HCT116 (cell line): ENCODE results near the gene KLF16.

Experiments used
- JUND ChIP-seq: IDR thresholded peaks from 2 replicates; pipeline ENCODE4 v1.6.1; 2012
- POLR2AphosphoS5 ChIP-seq: IDR thresholded peaks from 2 replicates; pipeline ENCODE4 v1.6.1; 2011; ENCODE audit warnings: mild to moderate bottlenecking, low read depth, low read length, moderate library complexity

DNA sequence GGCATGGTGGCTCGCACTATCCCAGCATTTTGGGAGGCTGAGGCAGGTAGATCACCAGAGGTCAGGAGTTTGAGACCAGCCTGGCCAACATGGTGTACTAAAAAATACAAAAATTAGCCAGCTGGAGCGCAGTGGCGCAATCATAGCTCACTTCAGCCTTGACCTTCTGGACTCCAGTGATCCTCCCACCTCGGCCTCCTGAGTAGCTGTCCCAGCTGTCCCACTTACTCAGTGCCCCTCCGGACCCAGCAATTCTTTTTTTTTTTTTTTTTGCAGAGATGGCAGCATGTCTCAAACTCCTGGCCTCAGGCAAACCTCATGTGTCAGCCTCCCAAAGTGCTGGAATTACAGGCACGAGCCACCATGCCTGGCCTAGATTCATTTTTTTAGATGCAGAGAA is 39.5 kb upstream of the KLF16 start:
- TF ChIP-seq JUND = no peak
- TF ChIP-seq POLR2AphosphoS5 = no peak
